K562 treated with DMSO at 1 percent for 4 hours (cell line): ENCODE measurements around the gene SERPINA7. TPM values are rescaled to one million over a fixed set of nuclear protein-coding genes. Genes with fewer than 3 reads are reported as not detected.

ENCODE experiments used
- total RNA-seq: library from RNA; unstranded; fragments of 300-600 nt; gene quantifications from 2 replicates; pipeline ENCODE4 v1.2.3, GENCODE V29; 2022; ENCODE audit not compliant: insufficient read depth

Gene SERPINA7, protein sequence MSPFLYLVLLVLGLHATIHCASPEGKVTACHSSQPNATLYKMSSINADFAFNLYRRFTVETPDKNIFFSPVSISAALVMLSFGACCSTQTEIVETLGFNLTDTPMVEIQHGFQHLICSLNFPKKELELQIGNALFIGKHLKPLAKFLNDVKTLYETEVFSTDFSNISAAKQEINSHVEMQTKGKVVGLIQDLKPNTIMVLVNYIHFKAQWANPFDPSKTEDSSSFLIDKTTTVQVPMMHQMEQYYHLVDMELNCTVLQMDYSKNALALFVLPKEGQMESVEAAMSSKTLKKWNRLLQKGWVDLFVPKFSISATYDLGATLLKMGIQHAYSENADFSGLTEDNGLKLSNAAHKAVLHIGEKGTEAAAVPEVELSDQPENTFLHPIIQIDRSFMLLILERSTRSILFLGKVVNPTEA
- total RNA-seq, result not detected in 2 replicates

DNA sequence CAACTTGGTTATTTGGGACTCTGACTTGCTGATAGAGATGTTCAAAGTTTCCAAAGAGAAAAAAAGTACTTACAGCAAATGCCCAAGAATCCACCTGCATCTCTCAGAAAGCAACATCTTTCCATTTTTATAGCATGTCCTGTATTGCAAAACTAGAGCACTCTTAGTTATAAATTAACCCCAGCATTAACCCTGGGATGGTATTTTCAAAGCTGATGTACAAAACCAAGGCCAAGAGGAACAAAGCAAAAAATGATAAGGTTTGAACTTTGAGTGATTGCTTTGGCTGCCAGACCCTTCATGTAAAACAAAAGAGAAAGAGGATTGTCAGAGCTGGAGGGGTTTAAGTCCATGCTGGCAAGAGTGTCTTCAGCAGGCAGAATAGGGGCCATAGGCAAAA, at the start of gene SERPINA7:
Gene SERPINA7 (minus strand): TSS at position 103 of the 400 bp plus-strand sequence. CDS start 1,669 bp downstream, outside the sequence.

Other genes with a start within 250 kb of the SERPINA7 start
- not detected in 2 replicates for gene NRK, start 216.2 kb downstream of the SERPINA7 start, total RNA-seq
- not detected in 2 replicates for gene PWWP3B, start 129.6 kb upstream of the SERPINA7 start, total RNA-seq